ENCODE data around the gene MRM2.

DNA sequence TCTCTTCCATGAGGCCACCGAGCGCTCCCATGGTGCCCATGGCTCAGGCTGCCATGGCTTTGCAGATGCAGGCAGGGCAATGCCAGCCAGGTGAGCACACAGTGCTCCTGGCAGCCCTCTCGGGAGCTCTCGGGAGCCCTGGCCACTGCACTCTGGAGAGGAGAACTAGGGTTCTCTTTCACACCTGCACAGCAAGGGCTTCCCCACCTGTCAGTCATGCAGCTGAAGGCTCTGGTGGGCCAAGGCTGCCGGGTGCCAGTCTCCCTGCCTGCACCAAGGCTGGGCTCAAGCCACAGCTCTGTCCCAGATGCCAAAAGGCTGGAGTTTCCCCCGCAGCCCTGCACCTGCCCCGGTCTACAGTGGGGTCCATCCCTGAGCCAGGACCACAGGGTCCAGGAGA, 32.7 kb upstream of the MRM2 start:
- no peak for TF ChIP-seq POLR2A (IDR thresholded peaks at IDR 0.05)
- TF ChIP-seq, protein P1, sequence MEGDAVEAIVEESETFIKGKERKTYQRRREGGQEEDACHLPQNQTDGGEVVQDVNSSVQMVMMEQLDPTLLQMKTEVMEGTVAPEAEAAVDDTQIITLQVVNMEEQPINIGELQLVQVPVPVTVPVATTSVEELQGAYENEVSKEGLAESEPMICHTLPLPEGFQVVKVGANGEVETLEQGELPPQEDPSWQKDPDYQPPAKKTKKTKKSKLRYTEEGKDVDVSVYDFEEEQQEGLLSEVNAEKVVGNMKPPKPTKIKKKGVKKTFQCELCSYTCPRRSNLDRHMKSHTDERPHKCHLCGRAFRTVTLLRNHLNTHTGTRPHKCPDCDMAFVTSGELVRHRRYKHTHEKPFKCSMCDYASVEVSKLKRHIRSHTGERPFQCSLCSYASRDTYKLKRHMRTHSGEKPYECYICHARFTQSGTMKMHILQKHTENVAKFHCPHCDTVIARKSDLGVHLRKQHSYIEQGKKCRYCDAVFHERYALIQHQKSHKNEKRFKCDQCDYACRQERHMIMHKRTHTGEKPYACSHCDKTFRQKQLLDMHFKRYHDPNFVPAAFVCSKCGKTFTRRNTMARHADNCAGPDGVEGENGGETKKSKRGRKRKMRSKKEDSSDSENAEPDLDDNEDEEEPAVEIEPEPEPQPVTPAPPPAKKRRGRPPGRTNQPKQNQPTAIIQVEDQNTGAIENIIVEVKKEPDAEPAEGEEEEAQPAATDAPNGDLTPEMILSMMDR (IDR thresholded peaks at IDR 0.05) = no peak

Measured in adrenal gland (tissue), 5 donors.